MM.1S (cell line): Measurements from ENCODE around the gene SSBP3.

ENCODE experiments used
- CTCF ChIP-seq: fragments of 300-600 bp; sonication (generic); IDR thresholded peaks from 2 replicates; pipeline ENCODE4 v1.5.1; 2016; ENCODE audit warnings: antibody characterized with exemption, low read length, mixed read lengths
- EZH2 ChIP-seq: fragments of 300-600 bp; sonication (generic); optimal IDR thresholded peaks from 2 replicates; pipeline ENCODE3; 2017; ENCODE audit warnings: low read depth, mild to moderate bottlenecking, antibody characterized with exemption, low read length, mixed read lengths

GRCh38 chr1:54277451-54278341, 128.5 kb downstream of the SSBP3 start:
- no peak for TF ChIP-seq CTCF
- no peak for TF ChIP-seq EZH2
